ENCODE measurements around the gene CACNA2D3.

CACNA2D3 gene

GRCh38 chr3:54378184-54378583, 255.8 kb downstream of the CACNA2D3 start:
- no peaks in the 10 kb centered on the region for H3K79me2 ChIP-seq (ENCODE audit: insufficient read depth, low read length)
- no peak overlapping the region for H3K4me3 ChIP-seq (ENCODE audit: insufficient read depth, low read length, poor library complexity, severe bottlenecking)
- TF ChIP-seq EZH2phosphoT487 (conservative IDR thresholded peaks at IDR 0.05; ENCODE audit: low read length): no peak
- TF ChIP-seq, protein P1, sequence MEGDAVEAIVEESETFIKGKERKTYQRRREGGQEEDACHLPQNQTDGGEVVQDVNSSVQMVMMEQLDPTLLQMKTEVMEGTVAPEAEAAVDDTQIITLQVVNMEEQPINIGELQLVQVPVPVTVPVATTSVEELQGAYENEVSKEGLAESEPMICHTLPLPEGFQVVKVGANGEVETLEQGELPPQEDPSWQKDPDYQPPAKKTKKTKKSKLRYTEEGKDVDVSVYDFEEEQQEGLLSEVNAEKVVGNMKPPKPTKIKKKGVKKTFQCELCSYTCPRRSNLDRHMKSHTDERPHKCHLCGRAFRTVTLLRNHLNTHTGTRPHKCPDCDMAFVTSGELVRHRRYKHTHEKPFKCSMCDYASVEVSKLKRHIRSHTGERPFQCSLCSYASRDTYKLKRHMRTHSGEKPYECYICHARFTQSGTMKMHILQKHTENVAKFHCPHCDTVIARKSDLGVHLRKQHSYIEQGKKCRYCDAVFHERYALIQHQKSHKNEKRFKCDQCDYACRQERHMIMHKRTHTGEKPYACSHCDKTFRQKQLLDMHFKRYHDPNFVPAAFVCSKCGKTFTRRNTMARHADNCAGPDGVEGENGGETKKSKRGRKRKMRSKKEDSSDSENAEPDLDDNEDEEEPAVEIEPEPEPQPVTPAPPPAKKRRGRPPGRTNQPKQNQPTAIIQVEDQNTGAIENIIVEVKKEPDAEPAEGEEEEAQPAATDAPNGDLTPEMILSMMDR (IDR thresholded peaks at IDR 0.05; ENCODE audit: insufficient read depth, low read length, poor library complexity, severe bottlenecking): no peak
- no peaks in the 10 kb centered on the region for H3K9me2 ChIP-seq (replicated peaks; ENCODE audit: insufficient read depth, low read length)
- H3K36me3 ChIP-seq (ENCODE audit: low read length): no peaks in the 10 kb centered on the region
- H4K20me1 ChIP-seq (ENCODE audit: low read depth, low read length): no peaks in the 10 kb centered on the region
- no peak overlapping the region for H2AFZ ChIP-seq (ENCODE audit: low read depth, low read length, severe bottlenecking)
- no peaks in the 10 kb centered on the region for H3F3A ChIP-seq (ENCODE audit: insufficient read depth)
- H3K27ac ChIP-seq (ENCODE audit: low read depth, low read length): no peak overlapping the region
- no peak overlapping the region for H3K9ac ChIP-seq (ENCODE audit: low read length)
- no peaks in the 10 kb centered on the region for H3K27me3 ChIP-seq (ENCODE audit: low read length)
- no peaks in the 10 kb centered on the region for H3K9me3 ChIP-seq (ENCODE audit: insufficient read depth, low read length)
- H3K4me2 ChIP-seq (ENCODE audit: low read depth, low read length, poor library complexity, severe bottlenecking): no peak overlapping the region

GRCh38 chr3:54384279-54384678, 261.9 kb downstream of the CACNA2D3 start:
- Histone ChIP-seq H3K27ac (ENCODE audit: low read depth, low read length) (no peak overlapping the region), H4K20me1 (ENCODE audit: low read depth, low read length) (no peaks in the 10 kb centered on the region), H3K4me3 (ENCODE audit: insufficient read depth, low read length, poor library complexity, severe bottlenecking) (no peak overlapping the region), H3K9me3 (ENCODE audit: insufficient read depth, low read length) (no peaks in the 10 kb centered on the region), H3K79me2 (ENCODE audit: insufficient read depth, low read length) (no peaks in the 10 kb centered on the region), H3K4me2 (ENCODE audit: low read depth, low read length, poor library complexity, severe bottlenecking) (no peak overlapping the region), H3K27me3 (ENCODE audit: low read length) (no peaks in the 10 kb centered on the region), H3F3A (ENCODE audit: insufficient read depth) (no peaks in the 10 kb centered on the region), H3K9me2 (replicated peaks; ENCODE audit: insufficient read depth, low read length) (no peaks in the 10 kb centered on the region), H3K36me3 (ENCODE audit: low read length) (no peaks in the 10 kb centered on the region), H2AFZ (ENCODE audit: low read depth, low read length, severe bottlenecking) (no peak overlapping the region), H3K9ac (ENCODE audit: low read length) (no peak overlapping the region)
- TF ChIP-seq, protein P1 (IDR thresholded peaks at IDR 0.05; ENCODE audit: insufficient read depth, low read length, poor library complexity, severe bottlenecking): no peak
- no peak for TF ChIP-seq EZH2phosphoT487 (conservative IDR thresholded peaks at IDR 0.05; ENCODE audit: low read length)

DNA sequence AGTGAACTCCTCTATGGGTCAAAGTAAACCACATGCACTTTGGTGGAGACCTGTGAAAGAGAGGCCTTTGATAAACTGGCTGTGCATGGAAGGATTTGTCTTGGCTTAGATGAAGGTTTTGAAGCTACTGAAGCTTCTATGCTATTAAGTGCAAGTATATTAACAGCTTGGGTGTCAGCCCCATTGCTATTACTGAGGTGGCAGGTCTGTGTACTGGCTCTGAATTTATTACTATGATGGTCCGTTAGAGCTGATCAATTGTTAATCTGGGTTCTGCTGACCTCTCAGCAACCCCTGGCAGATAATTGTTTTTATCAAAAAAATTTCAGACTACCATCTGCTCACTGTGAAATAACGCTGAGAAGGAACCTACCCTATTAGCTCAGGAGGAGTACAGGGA, 268.2 kb downstream of the CACNA2D3 start:
- H3K9ac ChIP-seq (ENCODE audit: low read length): no peak overlapping the region
- H3K9me2 ChIP-seq (replicated peaks; ENCODE audit: insufficient read depth, low read length): no peaks in the 10 kb centered on the region
- H3K9me3 ChIP-seq (ENCODE audit: insufficient read depth, low read length): no peaks in the 10 kb centered on the region
- no peaks in the 10 kb centered on the region for H3F3A ChIP-seq (ENCODE audit: insufficient read depth)
- no peaks in the 10 kb centered on the region for H3K79me2 ChIP-seq (ENCODE audit: insufficient read depth, low read length)
- TF ChIP-seq EZH2phosphoT487 (conservative IDR thresholded peaks at IDR 0.05; ENCODE audit: low read length): no peak
- TF ChIP-seq, protein P1 (IDR thresholded peaks at IDR 0.05; ENCODE audit: insufficient read depth, low read length, poor library complexity, severe bottlenecking): no peak
- H3K4me2 ChIP-seq (ENCODE audit: low read depth, low read length, poor library complexity, severe bottlenecking): no peak overlapping the region
- H3K4me3 ChIP-seq (ENCODE audit: insufficient read depth, low read length, poor library complexity, severe bottlenecking): no peak overlapping the region
- no peaks in the 10 kb centered on the region for H3K27me3 ChIP-seq (ENCODE audit: low read length)
- H2AFZ ChIP-seq (ENCODE audit: low read depth, low read length, severe bottlenecking): no peak overlapping the region
- H4K20me1 ChIP-seq (ENCODE audit: low read depth, low read length): no peaks in the 10 kb centered on the region
- no peaks in the 10 kb centered on the region for H3K36me3 ChIP-seq (ENCODE audit: low read length)
- no peak overlapping the region for H3K27ac ChIP-seq (ENCODE audit: low read depth, low read length)

Measured in SU-DHL-6 (cell line).